SIG-M5 treated with dmso at 0.1 percent for 504 hours (cell line): ENCODE measurements around the gene C12orf42.

Experiments
- DNase-seq: peaks from one replicate; lab custom pipeline; 2025; ENCODE audit not compliant: unreplicated experiment; lab: John Stamatoyannopoulos, UW

The C12orf42 gene

GRCh38 chr12:103350116-103350515 is 145.7 kb downstream of the C12orf42 start:
- DNase-seq, result no peak

- no peak for DNase-seq
Observed at GRCh38 chr12:103348935-103349334, 146.8 kb downstream of the C12orf42 start.

GRCh38 chr12:103336940-103337339 is 158.8 kb downstream of the C12orf42 start:
- no peak for DNase-seq

GRCh38 chr12:103334466-103334865 is 161.3 kb downstream of the C12orf42 start:
- DNase-seq, result no peak

- DNase-seq, result no peak
Observed at GRCh38 chr12:103333676-103334075, 162.1 kb downstream of the C12orf42 start.

- DNase-seq, result no peak
Observed at GRCh38 chr12:103331643-103332042, 164.1 kb downstream of the C12orf42 start.

GRCh38 chr12:103330672-103331071 is 165.1 kb downstream of the C12orf42 start:
- no peak for DNase-seq

- no peak for DNase-seq
Observed at GRCh38 chr12:103327676-103328075, 168.1 kb downstream of the C12orf42 start.

- DNase-seq, result peak; percentile 7
Observed at GRCh38 chr12:103326190-103326589, 169.6 kb downstream of the C12orf42 start.

GRCh38 chr12:103318566-103318965 is 177.2 kb downstream of the C12orf42 start:
- DNase-seq, result no peak

GRCh38 chr12:103317220-103317619 is 178.5 kb downstream of the C12orf42 start:
- no peak for DNase-seq

GRCh38 chr12:103314786-103315185 is 181.0 kb downstream of the C12orf42 start:
- no peak for DNase-seq

- DNase-seq, result no peak
Observed at GRCh38 chr12:103313894-103314293, 181.9 kb downstream of the C12orf42 start.

GRCh38 chr12:103312742-103313354 is 182.9 kb downstream of the C12orf42 start:
- no peak for DNase-seq

GRCh38 chr12:103310546-103311270 is 185.1 kb downstream of the C12orf42 start:
- DNase-seq, result no peak

- DNase-seq, result no peak
Observed at GRCh38 chr12:103308396-103308795, 187.4 kb downstream of the C12orf42 start.

GRCh38 chr12:103303484-103303883 is 192.3 kb downstream of the C12orf42 start:
- DNase-seq, result no peak

- DNase-seq, result no peak
Observed at GRCh38 chr12:103301642-103302591, 193.9 kb downstream of the C12orf42 start.

GRCh38 chr12:103288016-103288415 is 207.8 kb downstream of the C12orf42 start:
- no peak for DNase-seq

- no peak for DNase-seq
Observed at GRCh38 chr12:103282124-103282523, 213.6 kb downstream of the C12orf42 start.

- no peak for DNase-seq
Observed at GRCh38 chr12:103279444-103279843, 216.3 kb downstream of the C12orf42 start.

GRCh38 chr12:103278329-103278728 is 217.4 kb downstream of the C12orf42 start:
- DNase-seq, result no peak
